Prostate gland (tissue), 2 donors: Measurements from ENCODE around the gene OSBPL9.

ENCODE experiments used
- CTCF ChIP-seq, 4 experiments: fragments of 200-600 bp in 2 of 4; fragments of 450-650 bp in 2 of 4; sonication (generic) in 2 of 4; IDR thresholded peaks; 1 replicate in 3 of 4; 2 replicates in 1 of 4; pipeline ENCODE4 v1.5.1; 2016 to 2019; ENCODE audit warnings: antibody characterized with exemption in 4 of 4, mild to moderate bottlenecking in 2 of 4, moderate library complexity in 2 of 4
- POLR2A ChIP-seq: fragments of 450-650 bp; IDR thresholded peaks from one replicate; pipeline ENCODE4 v1.6.1; 2016; ENCODE audit warnings: antibody characterized with exemption, mild to moderate bottlenecking
- POLR2AphosphoS5 ChIP-seq: sonication (generic); formaldehyde crosslinking; IDR thresholded peaks from one replicate; pipeline ENCODE4 v1.6.1; 2017; ENCODE audit warnings: antibody characterized with exemption

GRCh38 chr1:51699391-51699790 lies 82.5 kb downstream of the OSBPL9 start:
- TF ChIP-seq POLR2AphosphoS5 (no peak), CTCF (IDR thresholded peaks at IDR 0.05) (no peak), POLR2A (no peak)
